Suprapubic skin (tissue), 4 donors: ENCODE data around the gene AFF2.

Experiments
- CTCF ChIP-seq, 2 donors: fragments of 200-600 bp in 1 of 2; fragments of 450-650 bp in 1 of 2; sonication (generic) in 1 of 2; IDR thresholded peaks; one replicate each; pipeline ENCODE4 v1.5.1; 2016 to 2019; ENCODE audit warnings: antibody characterized with exemption in 2 of 2, mild to moderate bottlenecking in 1 of 2, moderate library complexity in 1 of 2
- EP300 ChIP-seq: sonication (generic); formaldehyde crosslinking; IDR thresholded peaks from one replicate; pipeline ENCODE4 v1.6.1; 2017; ENCODE audit warnings: antibody characterized with exemption
- POLR2A ChIP-seq, 2 donors: fragments of 450-650 bp; IDR thresholded peaks; one replicate each; pipeline ENCODE4 v1.6.1; 2017; ENCODE audit warnings: antibody characterized with exemption in 2 of 2, mild to moderate bottlenecking in 2 of 2, moderate library complexity in 2 of 2
- POLR2AphosphoS5 ChIP-seq, 3 donors: sonication (generic); formaldehyde crosslinking; IDR thresholded peaks; one replicate each; pipeline ENCODE4 v1.6.1; 2017; ENCODE audit warnings: antibody characterized with exemption in 3 of 3

GRCh38 chrX:148774276-148774675 lies 273.9 kb downstream of the AFF2 start:
- TF ChIP-seq POLR2AphosphoS5 (IDR thresholded peaks at IDR 0.05), result no peak
- TF ChIP-seq POLR2A (IDR thresholded peaks at IDR 0.05), result no peak
- no peak for TF ChIP-seq CTCF (IDR thresholded peaks at IDR 0.05)
- TF ChIP-seq EP300, result no peak
